HCT116 (cell line): ENCODE measurements around the gene ATAD1.
"Not testable (repeated sequence)": the region's sequence is repeated elsewhere in the genome, so short reads cannot be mapped to it uniquely, and the experiment has no call there.

Experiments used
- ELF1 ChIP-seq: IDR thresholded peaks from 2 replicates; pipeline ENCODE4 v1.6.1; 2012; ENCODE audit warnings: low read depth, borderline replicate concordance
- EZH2 ChIP-seq: fragments of 200-600 bp; sonication (generic); IDR thresholded peaks from 2 replicates; pipeline ENCODE4 v1.6.1; 2017; ENCODE audit warnings: antibody characterized with exemption, mixed run types
- EZH2phosphoT487 ChIP-seq: fragments of 200-600 bp; IDR thresholded peaks from 2 replicates; pipeline ENCODE4 v1.6.1; 2018; ENCODE audit warnings: antibody characterized with exemption, borderline replicate concordance
- JUND ChIP-seq: IDR thresholded peaks from 2 replicates; pipeline ENCODE4 v1.6.1; 2012
- POLR2A ChIP-seq: IDR thresholded peaks from 2 replicates; pipeline ENCODE4 v1.7.0; 2011; ENCODE audit warnings: borderline replicate concordance; ENCODE audit not compliant: insufficient read depth, insufficient read length; ENCODE audit errors: extremely low read depth
- POLR2AphosphoS5 ChIP-seq: IDR thresholded peaks from 2 replicates; pipeline ENCODE4 v1.6.1; 2011; ENCODE audit warnings: mild to moderate bottlenecking, low read depth, low read length, moderate library complexity
- RAD21 ChIP-seq: IDR thresholded peaks from 2 replicates; pipeline ENCODE4 v1.6.1; 2012; ENCODE audit warnings: low read depth, mild to moderate bottlenecking
- SIN3A ChIP-seq: IDR thresholded peaks from 2 replicates; pipeline ENCODE4 v1.6.1; 2012; ENCODE audit warnings: low read depth
- SP1 ChIP-seq: IDR thresholded peaks from 2 replicates; pipeline ENCODE4 v1.6.1; 2012; ENCODE audit warnings: low read depth
- YY1 ChIP-seq: IDR thresholded peaks from 2 replicates; pipeline ENCODE4 v1.6.1; 2011; ENCODE audit warnings: low read length, low read depth, moderate library complexity, mild to moderate bottlenecking; ENCODE audit not compliant: insufficient replicate concordance; ENCODE audit errors: extremely low read depth
- ZFX ChIP-seq: fragments of 450-650 bp; IDR thresholded peaks from 2 replicates; pipeline ENCODE4 v1.6.1; 2017
- ZNF274 ChIP-seq: fragments of 200-500 bp; sonication (Bioruptor generic); IDR thresholded peaks from 2 replicates; pipeline ENCODE4 v1.6.1; 2014; ENCODE audit warnings: mild to moderate bottlenecking, low read depth, low read length, inconsistent platforms
- TF ChIP-seq, protein P1 (sequence below): IDR thresholded peaks from 2 replicates; pipeline ENCODE4 v1.6.1; 2012
- TF ChIP-seq, protein P2 (sequence below), 3 experiments: fragments of 200-600 bp in 1 of 3; sonication (generic) in 1 of 3; IDR thresholded peaks in 2 of 3; conservative IDR thresholded peaks in 1 of 3; 2 replicates each; pipeline ENCODE4 v1.5.1; 2012 to 2017; ENCODE audit warnings: low read depth in 2 of 3, low read length in 2 of 3, antibody characterized with exemption in 1 of 3, borderline replicate concordance in 1 of 3, control low read depth in 1 of 3, mild to moderate bottlenecking in 1 of 3, mixed read lengths in 1 of 3, mixed run types in 1 of 3, moderate library complexity in 1 of 3; ENCODE audit not compliant: insufficient read depth in 1 of 3

DNA sequence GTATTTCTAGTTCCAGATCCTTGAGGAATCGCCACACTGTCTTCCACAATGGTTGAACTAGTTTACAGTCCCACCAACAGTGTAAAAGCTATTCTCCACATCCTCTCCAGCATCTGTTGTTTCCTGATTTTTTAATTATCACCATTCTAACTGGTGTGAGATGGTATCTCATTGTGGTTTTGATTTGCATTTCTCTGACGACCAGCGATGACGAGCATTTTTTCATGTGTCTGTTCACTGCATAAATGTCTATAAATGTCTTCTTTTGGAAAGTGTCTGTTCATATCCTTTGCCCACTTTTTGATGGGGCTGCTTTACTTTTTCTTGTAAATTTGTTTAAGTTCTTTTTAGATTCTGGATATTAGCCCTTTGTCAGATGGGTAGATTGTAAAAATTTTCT is 37.6 kb upstream of the ATAD1 start:
- TF ChIP-seq YY1, SIN3A, RAD21, POLR2A, POLR2AphosphoS5, SP1, ELF1, EZH2phosphoT487, EZH2, ZNF274, ZFX, JUND: not testable (repeated sequence)
- TF ChIP-seq, protein P1, sequence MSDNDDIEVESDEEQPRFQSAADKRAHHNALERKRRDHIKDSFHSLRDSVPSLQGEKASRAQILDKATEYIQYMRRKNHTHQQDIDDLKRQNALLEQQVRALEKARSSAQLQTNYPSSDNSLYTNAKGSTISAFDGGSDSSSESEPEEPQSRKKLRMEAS, result not testable (repeated sequence)
- TF ChIP-seq, protein P2, sequence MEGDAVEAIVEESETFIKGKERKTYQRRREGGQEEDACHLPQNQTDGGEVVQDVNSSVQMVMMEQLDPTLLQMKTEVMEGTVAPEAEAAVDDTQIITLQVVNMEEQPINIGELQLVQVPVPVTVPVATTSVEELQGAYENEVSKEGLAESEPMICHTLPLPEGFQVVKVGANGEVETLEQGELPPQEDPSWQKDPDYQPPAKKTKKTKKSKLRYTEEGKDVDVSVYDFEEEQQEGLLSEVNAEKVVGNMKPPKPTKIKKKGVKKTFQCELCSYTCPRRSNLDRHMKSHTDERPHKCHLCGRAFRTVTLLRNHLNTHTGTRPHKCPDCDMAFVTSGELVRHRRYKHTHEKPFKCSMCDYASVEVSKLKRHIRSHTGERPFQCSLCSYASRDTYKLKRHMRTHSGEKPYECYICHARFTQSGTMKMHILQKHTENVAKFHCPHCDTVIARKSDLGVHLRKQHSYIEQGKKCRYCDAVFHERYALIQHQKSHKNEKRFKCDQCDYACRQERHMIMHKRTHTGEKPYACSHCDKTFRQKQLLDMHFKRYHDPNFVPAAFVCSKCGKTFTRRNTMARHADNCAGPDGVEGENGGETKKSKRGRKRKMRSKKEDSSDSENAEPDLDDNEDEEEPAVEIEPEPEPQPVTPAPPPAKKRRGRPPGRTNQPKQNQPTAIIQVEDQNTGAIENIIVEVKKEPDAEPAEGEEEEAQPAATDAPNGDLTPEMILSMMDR (IDR thresholded peaks at IDR 0.05 in 2 of 3, conservative IDR thresholded peaks at IDR 0.05 in 1 of 3; ENCODE audit: borderline replicate concordance in 1 of 3, insufficient read depth in 1 of 3, low read depth in 2 of 3, low read length in 2 of 3), result not testable (repeated sequence)
